Caco-2 (cell line): ENCODE measurements around the gene KIAA0232. TPM values are rescaled to one million over a fixed set of nuclear protein-coding genes. Genes with fewer than 3 reads are reported as not detected.

Source experiments
- BruUV-seq: library from RNA; stranded (reverse); fragments of 400-500 nt; replicated peaks from 2 replicates; lab custom pipeline; 2021; lab: Mats Ljungman, UMichigan
- CTCF ChIA-PET: fragments of 300-600 bp; sonication (Branson Sonifier 250); formaldehyde crosslinking; loops from one replicate; lab custom pipeline; 2022; ENCODE audit warnings: antibody characterized with exemption; lab: Charles Lee
- POLR2A ChIA-PET: fragments of 300-600 bp; sonication (Branson Sonifier 250); formaldehyde crosslinking; loops from one replicate; lab custom pipeline; 2022; ENCODE audit warnings: antibody characterized with exemption; lab: Charles Lee
- DNase-seq, 2 experiments: peaks; one replicate each; pipeline versions ENCODE4 v3.0.0 to v3.0.0-alpha.2; 2020 to 2022
- H3K27me3 ChIP-seq: replicated peaks from 2 replicates; pipeline ENCODE4 v1.6.0; 2011; ENCODE audit warnings: low read length; ENCODE audit not compliant: control insufficient read depth, insufficient read depth
- H3K36me3 ChIP-seq: 2 replicates; pipeline ENCODE4 v1.5.1; 2011; ENCODE audit warnings: low read length; ENCODE audit not compliant: control insufficient read depth, insufficient read depth
- H3K4me1 ChIP-seq: fragments of 250-450 bp; sonication (Bioruptor Pico); 2 replicates; pipeline ENCODE4 v1.5.1; 2020; ENCODE audit warnings: mild to moderate bottlenecking
- H3K4me3 ChIP-seq: 2 replicates; pipeline ENCODE4 v1.5.1; 2011; ENCODE audit warnings: low read depth, mild to moderate bottlenecking, control low read depth, low read length
- H3K9me3 ChIP-seq: fragments of 250-450 bp; sonication (Bioruptor Pico); 2 replicates; pipeline ENCODE4 v1.5.1; 2020; ENCODE audit warnings: mild to moderate bottlenecking, moderate library complexity
- H3K27ac Mint-ChIP-seq: one replicate; pipeline ENCODE4 v1.8.0; 2022; ENCODE audit warnings: mixed read lengths; ENCODE audit not compliant: unreplicated experiment
- H3K27me3 Mint-ChIP-seq: one replicate; pipeline ENCODE4 v1.8.0; 2022; ENCODE audit warnings: mixed read lengths; ENCODE audit not compliant: insufficient read depth, unreplicated experiment
- H3K36me3 Mint-ChIP-seq: one replicate; pipeline ENCODE4 v1.8.0; 2022; ENCODE audit warnings: mild to moderate bottlenecking, mixed read lengths; ENCODE audit not compliant: insufficient read depth, unreplicated experiment
- H3K4me1 Mint-ChIP-seq: one replicate; pipeline ENCODE4 v1.8.0; 2022; ENCODE audit warnings: low read depth, mixed read lengths; ENCODE audit not compliant: unreplicated experiment
- H3K4me3 Mint-ChIP-seq: one replicate; pipeline ENCODE4 v1.8.0; 2022; ENCODE audit warnings: mild to moderate bottlenecking, moderate library complexity, mixed read lengths; ENCODE audit not compliant: unreplicated experiment
- H3K9me3 Mint-ChIP-seq: one replicate; pipeline ENCODE4 v1.8.0; 2022; ENCODE audit warnings: mixed read lengths; ENCODE audit not compliant: unreplicated experiment
- CTCF ChIP-seq, 2 experiments: fragments of 200-600 bp in 1 of 2; IDR thresholded peaks; 1 replicate in 1 of 2; 2 replicates in 1 of 2; pipeline versions ENCODE4 v1.5.1 to v1.8.0; 2011 to 2022; ENCODE audit warnings: antibody characterized with exemption in 1 of 2, control low read depth in 1 of 2, inconsistent platforms in 1 of 2, low read depth in 1 of 2, low read length in 1 of 2, mild to moderate bottlenecking in 1 of 2, moderate library complexity in 1 of 2; ENCODE audit not compliant: insufficient read depth in 1 of 2, severe bottlenecking in 1 of 2, unreplicated experiment in 1 of 2
- intact Hi-C: fragments of 100-400 bp; cut with micrococcal nuclease; formaldehyde crosslinking; loops from one replicate; pipeline ENCODE4 v1.10.0; 2022; ENCODE audit not compliant: unreplicated experiment
- total RNA-seq: library from RNA; stranded (reverse); gene quantifications from 2 replicates; pipeline ENCODE4 v1.2.3, GENCODE V29; 2022

KIAA0232 gene
- total RNA-seq, 1 experiment from 2014 or later, result 19.7 TPM

- CTCF ChIA-PET, result no interaction called here
- no peak for TF ChIP-seq CTCF (IDR thresholded peaks at IDR 0.05; ENCODE audit: insufficient read depth in 1 of 2, low read depth in 1 of 2, low read length in 1 of 2, severe bottlenecking in 1 of 2, unreplicated experiment in 1 of 2)
- H3K27me3 Mint-ChIP-seq, result no peaks in the 10 kb centered on the region
- no peak overlapping the region for H3K27ac Mint-ChIP-seq
- Histone ChIP-seq H3K9me3 (peaks cover 13% of the 10 kb centered on the region; the same call in 1 of the 2 replicates), H3K4me1 (no peaks in the 10 kb centered on the region), H3K4me3 (no peak overlapping the region), H3K36me3 (no peaks in the 10 kb centered on the region), H3K27me3 (no peaks in the 10 kb centered on the region)
- POLR2A ChIA-PET, result no interaction called here
- no peak for DNase-seq
- H3K4me1 Mint-ChIP-seq, result peaks cover 6% of the 10 kb centered on the region
- intact Hi-C loops, result no loop called here
- no peak overlapping the region for H3K4me3 Mint-ChIP-seq
- peaks cover 11% of the 10 kb centered on the region for H3K9me3 Mint-ChIP-seq
- H3K36me3 Mint-ChIP-seq, result peaks cover 20% of the 10 kb centered on the region
- BruUV-seq, result no TSS peak
Measured at GRCh38 chr4:6815029-6815836, 32.7 kb downstream of the KIAA0232 start.

- Mint-ChIP-seq H3K27ac (no peak overlapping the region), H3K36me3 (peaks cover 18% of the 10 kb centered on the region), H3K27me3 (no peaks in the 10 kb centered on the region), H3K4me3 (no peak overlapping the region), H3K9me3 (peaks cover 19% of the 10 kb centered on the region), H3K4me1 (no peaks in the 10 kb centered on the region)
- ChIA-PET CTCF (no interaction called here), POLR2A (no interaction called here)
- H3K27me3 ChIP-seq, result no peaks in the 10 kb centered on the region
- no peaks in the 10 kb centered on the region for H3K4me1 ChIP-seq
- intact Hi-C loops, result no loop called here
- no peak for DNase-seq
- H3K36me3 ChIP-seq, result no peaks in the 10 kb centered on the region
- H3K4me3 ChIP-seq, result no peak overlapping the region
- no TSS peak for BruUV-seq
- H3K9me3 ChIP-seq, result peaks cover 13% of the 10 kb centered on the region; the same call in 1 of the 2 replicates
- no peak for TF ChIP-seq CTCF (IDR thresholded peaks at IDR 0.05; ENCODE audit: insufficient read depth in 1 of 2, low read depth in 1 of 2, low read length in 1 of 2, severe bottlenecking in 1 of 2, unreplicated experiment in 1 of 2)
Measured at GRCh38 chr4:6819295-6819694, 36.8 kb downstream of the KIAA0232 start.

- POLR2A ChIA-PET, result no interaction called here
Measured at GRCh38 chr4:6820695-6821094, 38.2 kb downstream of the KIAA0232 start.

More at GRCh38 chr4:6820695-6821094, 38.2 kb downstream of the KIAA0232 start:
- H3K36me3 Mint-ChIP-seq, result peaks cover 31% of the 10 kb centered on the region
- TF ChIP-seq CTCF (IDR thresholded peaks at IDR 0.05; ENCODE audit: insufficient read depth in 1 of 2, low read depth in 1 of 2, low read length in 1 of 2, severe bottlenecking in 1 of 2, unreplicated experiment in 1 of 2), result no peak
- H3K4me1 Mint-ChIP-seq, result no peaks in the 10 kb centered on the region
- no peak for DNase-seq
- H3K36me3 ChIP-seq, result no peaks in the 10 kb centered on the region
- H3K4me1 ChIP-seq, result no peaks in the 10 kb centered on the region
- no peaks in the 10 kb centered on the region for H3K27me3 ChIP-seq
- CTCF ChIA-PET, result no interaction called here
- H3K27ac Mint-ChIP-seq, result no peak overlapping the region
- peaks cover 19% of the 10 kb centered on the region for H3K9me3 Mint-ChIP-seq
- no peak overlapping the region for H3K4me3 Mint-ChIP-seq
- peaks cover 13% of the 10 kb centered on the region; the same call in 1 of the 2 replicates for H3K9me3 ChIP-seq
- H3K4me3 ChIP-seq, result no peak overlapping the region
- intact Hi-C loops, result no loop called here
- BruUV-seq, result no TSS peak
- H3K27me3 Mint-ChIP-seq, result no peaks in the 10 kb centered on the region
